Measurements from ENCODE around the gene AFAP1L1.

DNA sequence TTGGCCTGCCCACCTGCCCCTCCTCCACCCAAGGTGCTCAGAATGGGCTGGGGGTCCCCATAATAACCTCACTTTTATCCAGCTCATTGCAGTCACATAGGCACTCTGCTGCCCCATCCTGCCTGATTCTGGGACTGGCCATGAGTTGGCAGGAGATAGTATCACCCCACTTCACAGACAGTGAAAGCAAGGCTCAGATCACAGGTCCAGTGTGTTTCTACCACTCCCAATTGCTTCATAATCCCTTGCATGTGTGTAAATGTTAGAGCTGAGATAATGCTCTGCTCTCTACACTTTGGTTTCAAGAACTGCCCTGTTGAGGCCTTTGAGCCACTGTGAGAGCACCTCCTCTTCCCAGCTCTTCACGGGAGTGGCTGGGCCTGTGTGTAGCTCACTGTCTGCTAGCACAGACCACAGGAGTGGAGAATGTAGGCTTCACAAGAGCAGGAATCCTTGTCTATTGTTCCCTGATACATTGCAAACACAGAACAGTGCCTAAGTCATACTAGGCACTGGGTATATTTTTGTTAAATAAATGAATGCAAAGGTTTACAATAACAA is 94.6 kb downstream of the AFAP1L1 start:
- TF ChIP-seq ZNF274 (IDR thresholded peaks at IDR 0.05; ENCODE audit: insufficient read depth, insufficient read length) (no peak), PAX5 (IDR thresholded peaks at IDR 0.05; ENCODE audit: borderline replicate concordance, low read depth, low read length) (no peak), SRF (IDR thresholded peaks at IDR 0.05; ENCODE audit: low read depth in 2 of 2, low read length in 2 of 2) (no peak), HDAC2 (IDR thresholded peaks at IDR 0.05) (no peak), POLR2A (IDR thresholded peaks at IDR 0.05; ENCODE audit: low read depth, low read length) (no peak), SP1 (IDR thresholded peaks at IDR 0.05; ENCODE audit: low read depth, low read length) (no peak), MXI1 (IDR thresholded peaks at IDR 0.05; ENCODE audit: low read depth, low read length) (no peak), CHD2 (IDR thresholded peaks at IDR 0.05; ENCODE audit: borderline replicate concordance, low read depth, low read length) (no peak)
- TF ChIP-seq, protein P1, sequence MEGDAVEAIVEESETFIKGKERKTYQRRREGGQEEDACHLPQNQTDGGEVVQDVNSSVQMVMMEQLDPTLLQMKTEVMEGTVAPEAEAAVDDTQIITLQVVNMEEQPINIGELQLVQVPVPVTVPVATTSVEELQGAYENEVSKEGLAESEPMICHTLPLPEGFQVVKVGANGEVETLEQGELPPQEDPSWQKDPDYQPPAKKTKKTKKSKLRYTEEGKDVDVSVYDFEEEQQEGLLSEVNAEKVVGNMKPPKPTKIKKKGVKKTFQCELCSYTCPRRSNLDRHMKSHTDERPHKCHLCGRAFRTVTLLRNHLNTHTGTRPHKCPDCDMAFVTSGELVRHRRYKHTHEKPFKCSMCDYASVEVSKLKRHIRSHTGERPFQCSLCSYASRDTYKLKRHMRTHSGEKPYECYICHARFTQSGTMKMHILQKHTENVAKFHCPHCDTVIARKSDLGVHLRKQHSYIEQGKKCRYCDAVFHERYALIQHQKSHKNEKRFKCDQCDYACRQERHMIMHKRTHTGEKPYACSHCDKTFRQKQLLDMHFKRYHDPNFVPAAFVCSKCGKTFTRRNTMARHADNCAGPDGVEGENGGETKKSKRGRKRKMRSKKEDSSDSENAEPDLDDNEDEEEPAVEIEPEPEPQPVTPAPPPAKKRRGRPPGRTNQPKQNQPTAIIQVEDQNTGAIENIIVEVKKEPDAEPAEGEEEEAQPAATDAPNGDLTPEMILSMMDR (IDR thresholded peaks at IDR 0.05 in 2 of 3, conservative IDR thresholded peaks at IDR 0.05 in 1 of 3; ENCODE audit: control insufficient read depth in 2 of 3, extremely low read depth in 1 of 3, insufficient read depth in 1 of 3, low read depth in 3 of 3, low read length in 3 of 3) = no peak
- TF ChIP-seq, protein P2, sequence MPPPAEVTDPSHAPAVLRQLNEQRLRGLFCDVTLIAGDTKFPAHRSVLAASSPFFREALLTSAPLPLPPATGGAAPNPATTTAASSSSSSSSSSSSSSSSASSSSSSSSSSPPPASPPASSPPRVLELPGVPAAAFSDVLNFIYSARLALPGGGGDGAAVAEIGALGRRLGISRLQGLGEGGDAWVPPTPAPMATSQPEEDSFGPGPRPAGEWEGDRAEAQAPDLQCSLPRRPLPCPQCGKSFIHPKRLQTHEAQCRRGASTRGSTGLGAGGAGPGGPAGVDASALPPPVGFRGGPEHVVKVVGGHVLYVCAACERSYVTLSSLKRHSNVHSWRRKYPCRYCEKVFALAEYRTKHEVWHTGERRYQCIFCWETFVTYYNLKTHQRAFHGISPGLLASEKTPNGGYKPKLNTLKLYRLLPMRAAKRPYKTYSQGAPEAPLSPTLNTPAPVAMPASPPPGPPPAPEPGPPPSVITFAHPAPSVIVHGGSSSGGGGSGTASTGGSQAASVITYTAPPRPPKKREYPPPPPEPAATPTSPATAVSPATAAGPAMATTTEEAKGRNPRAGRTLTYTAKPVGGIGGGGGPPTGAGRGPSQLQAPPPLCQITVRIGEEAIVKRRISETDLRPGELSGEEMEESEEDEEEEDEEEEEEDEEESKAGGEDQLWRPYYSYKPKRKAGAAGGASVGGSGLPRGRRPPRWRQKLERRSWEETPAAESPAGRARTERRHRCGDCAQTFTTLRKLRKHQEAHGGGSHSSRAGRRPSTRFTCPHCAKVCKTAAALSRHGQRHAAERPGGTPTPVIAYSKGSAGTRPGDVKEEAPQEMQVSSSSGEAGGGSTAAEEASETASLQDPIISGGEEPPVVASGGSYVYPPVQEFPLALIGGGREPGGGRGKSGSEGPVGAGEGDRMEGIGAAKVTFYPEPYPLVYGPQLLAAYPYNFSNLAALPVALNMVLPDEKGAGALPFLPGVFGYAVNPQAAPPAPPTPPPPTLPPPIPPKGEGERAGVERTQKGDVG (CRISPR knock-in tag; IDR thresholded peaks at IDR 0.05) = no peak

All from GM12878 (cell line).